ENCODE data around the gene MRPS24.

MRPS24 gene

DNA sequence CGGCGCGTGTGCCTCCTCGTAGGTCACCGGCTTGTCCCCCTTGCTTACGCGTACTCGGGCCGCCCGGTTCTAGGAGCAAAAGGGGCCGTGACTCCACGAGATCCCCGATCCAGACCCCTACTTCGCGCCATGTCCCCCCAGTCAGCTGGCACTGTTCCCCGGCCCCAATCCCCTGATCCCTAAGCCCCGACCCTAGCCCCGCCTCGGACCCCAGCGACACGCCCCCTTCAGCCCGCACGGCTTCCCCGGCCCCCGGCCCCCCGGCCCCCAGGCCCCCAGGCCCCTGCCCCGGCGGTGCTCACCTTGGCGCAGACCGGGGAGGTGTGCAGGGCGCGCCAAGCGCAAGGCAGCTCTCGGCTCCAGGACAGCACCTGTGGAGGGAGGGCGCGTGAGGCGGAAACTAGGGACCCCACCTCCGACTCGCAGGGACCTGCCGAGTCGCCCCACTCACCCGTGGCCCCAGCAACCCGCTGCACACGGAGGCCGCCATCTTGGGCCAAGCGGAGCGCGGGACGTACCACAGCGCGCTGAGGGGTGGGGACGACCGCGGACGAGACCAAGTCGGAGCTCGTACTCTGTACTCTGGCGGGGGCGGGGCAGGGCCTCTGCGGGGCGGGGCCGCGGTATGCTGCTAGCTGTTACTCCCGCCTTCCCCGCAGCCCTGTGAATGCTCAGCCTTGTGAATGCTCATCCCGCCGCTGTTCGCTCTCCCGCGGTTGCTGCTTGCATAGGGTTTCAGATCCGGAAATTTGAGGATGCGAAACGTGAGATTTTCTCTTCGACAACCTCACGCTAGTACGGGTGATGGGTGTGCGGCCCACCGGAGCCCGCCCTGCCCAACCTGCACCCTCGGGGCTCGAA is at the start of gene MRPS24:
TSS of gene MRPS24 (minus strand) at position 512 of the 861 bp plus-strand sequence. CDS start at position 490, 22 bp downstream.
- DNase-seq (ENCODE audit: low read depth): peak; percentile 87
- peak within 1 kb of the TSS; percentile 60 for H3K4me3 ChIP-seq (ENCODE audit: low read depth, low read length)
- TF ChIP-seq, protein P1, sequence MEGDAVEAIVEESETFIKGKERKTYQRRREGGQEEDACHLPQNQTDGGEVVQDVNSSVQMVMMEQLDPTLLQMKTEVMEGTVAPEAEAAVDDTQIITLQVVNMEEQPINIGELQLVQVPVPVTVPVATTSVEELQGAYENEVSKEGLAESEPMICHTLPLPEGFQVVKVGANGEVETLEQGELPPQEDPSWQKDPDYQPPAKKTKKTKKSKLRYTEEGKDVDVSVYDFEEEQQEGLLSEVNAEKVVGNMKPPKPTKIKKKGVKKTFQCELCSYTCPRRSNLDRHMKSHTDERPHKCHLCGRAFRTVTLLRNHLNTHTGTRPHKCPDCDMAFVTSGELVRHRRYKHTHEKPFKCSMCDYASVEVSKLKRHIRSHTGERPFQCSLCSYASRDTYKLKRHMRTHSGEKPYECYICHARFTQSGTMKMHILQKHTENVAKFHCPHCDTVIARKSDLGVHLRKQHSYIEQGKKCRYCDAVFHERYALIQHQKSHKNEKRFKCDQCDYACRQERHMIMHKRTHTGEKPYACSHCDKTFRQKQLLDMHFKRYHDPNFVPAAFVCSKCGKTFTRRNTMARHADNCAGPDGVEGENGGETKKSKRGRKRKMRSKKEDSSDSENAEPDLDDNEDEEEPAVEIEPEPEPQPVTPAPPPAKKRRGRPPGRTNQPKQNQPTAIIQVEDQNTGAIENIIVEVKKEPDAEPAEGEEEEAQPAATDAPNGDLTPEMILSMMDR (IDR thresholded peaks at IDR 0.05; ENCODE audit: low read depth, low read length, missing control alignments): no peak
- in situ Hi-C loops (cut with HindIII; ENCODE audit: low sequenced_read_pairs): no loop called here

DNA sequence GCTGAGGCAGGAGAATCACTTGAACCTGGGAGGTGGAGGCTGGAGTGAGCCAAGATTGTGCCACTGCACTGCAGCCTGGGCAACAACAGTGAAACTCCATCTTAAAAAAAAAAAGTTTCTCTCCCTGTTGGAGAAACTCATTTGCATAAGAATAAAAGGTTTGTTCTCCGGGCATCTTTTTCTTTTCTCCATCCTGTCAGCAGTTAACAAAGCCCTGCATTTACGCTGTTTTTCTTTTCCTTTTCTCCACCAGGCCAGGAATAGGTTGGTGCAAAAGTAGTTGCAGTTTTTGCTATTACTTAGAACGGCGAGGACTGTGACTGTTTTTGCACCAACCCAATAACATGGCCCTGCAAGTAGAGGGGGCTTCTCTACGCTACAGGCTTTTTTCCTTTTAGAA is 46.6 kb upstream of the MRPS24 start:
- no peak overlapping the region for H3K4me3 ChIP-seq (ENCODE audit: low read depth, low read length)
- in situ Hi-C loops (cut with HindIII; ENCODE audit: low sequenced_read_pairs): no loop called here
- DNase-seq (ENCODE audit: low read depth): no peak
- TF ChIP-seq, protein P1 (IDR thresholded peaks at IDR 0.05; ENCODE audit: low read depth, low read length, missing control alignments): no peak

DNA sequence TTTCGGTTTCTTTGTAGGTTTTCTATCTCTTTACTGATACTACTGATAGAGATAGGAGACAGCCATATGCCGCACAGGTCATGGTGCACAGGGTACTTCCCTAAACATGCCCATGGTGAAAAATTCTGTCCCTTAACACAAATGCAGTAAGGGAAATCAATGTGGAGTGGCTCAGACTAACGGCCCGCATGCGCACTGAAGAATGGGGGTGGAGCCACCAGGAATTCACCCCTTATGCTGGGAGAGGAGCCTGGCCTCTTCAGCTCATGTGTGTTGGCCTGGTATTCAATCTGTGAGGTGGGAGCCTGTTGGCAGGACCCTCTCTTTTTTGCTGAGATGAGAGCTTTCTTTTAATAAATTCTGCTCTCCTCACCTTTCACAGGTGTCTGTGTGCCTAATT is 45.5 kb upstream of the MRPS24 start:
- no peak for DNase-seq (ENCODE audit: low read depth)
- in situ Hi-C loops (cut with HindIII; ENCODE audit: low sequenced_read_pairs): no loop called here
- no peak overlapping the region for H3K4me3 ChIP-seq (ENCODE audit: low read depth, low read length)
- TF ChIP-seq, protein P1 (IDR thresholded peaks at IDR 0.05; ENCODE audit: low read depth, low read length, missing control alignments): no peak

DNA sequence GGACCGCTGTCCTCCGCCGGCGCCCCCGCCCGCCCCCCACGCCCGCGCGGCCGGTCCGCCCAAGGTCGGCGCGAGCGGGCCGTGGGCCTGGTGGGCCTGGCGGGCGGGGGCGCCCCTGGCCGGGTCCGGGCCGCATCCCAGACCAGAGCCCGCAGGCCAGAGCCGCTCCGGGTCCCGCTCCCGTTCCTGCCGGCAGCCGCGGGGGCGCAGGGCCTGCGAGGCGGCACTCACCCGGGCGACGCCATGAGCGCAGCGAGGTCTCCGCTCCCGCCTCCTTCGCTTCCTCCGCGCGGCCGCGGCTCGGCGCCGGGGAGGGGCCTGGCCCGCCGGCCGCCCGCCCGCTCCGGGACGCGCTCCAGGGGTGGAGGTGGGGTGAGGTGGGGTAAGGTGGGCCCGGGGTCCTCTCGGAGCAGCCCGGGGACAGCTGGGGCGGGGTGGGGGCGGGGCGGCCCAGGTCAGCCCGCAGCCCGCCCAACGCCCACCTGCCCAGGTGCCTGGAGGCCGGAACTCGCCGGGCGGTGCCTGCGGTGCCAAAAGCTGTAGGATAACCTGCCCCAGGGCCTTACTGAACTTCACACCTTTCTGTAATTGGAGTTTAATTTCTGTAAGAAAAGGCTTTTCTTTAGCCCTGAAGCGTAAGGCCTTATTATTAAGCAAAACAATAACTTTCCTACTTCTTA is 37.2 kb upstream of the MRPS24 start, which contains the start of gene URGCP:
TSS of gene URGCP (minus strand) at position 266 of the 680 bp plus-strand sequence. CDS start at position 245, 21 bp downstream.
- in situ Hi-C loops (cut with HindIII; ENCODE audit: low sequenced_read_pairs): no loop called here
- DNase-seq (ENCODE audit: low read depth): no peak
- H3K4me3 ChIP-seq (ENCODE audit: low read depth, low read length): peak within 1 kb of the TSS; percentile 63
- TF ChIP-seq, protein P1 (IDR thresholded peaks at IDR 0.05; ENCODE audit: low read depth, low read length, missing control alignments): no peak

DNA sequence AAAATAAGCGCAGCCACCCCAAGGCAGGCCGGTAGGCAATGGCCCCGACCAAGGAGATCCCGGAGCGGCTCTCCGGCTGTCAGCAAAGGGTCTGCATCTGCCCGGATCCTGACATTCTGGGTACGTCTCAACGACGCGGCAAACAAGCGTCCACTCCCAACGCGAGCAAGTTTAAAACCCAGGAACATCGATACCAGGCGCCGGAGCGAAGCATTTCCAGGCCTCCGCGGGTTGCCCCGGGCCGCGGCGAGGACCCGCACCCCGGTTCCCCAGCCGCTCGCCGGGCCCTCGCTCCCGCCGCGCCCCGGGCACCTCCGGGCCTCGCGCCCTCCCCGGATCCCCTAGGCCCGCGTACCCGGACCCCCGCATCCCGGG is 36.6 kb upstream of the MRPS24 start:
- in situ Hi-C loops (cut with HindIII; ENCODE audit: low sequenced_read_pairs): no loop called here
- DNase-seq (ENCODE audit: low read depth): no peak
- TF ChIP-seq, protein P1 (IDR thresholded peaks at IDR 0.05; ENCODE audit: low read depth, low read length, missing control alignments): no peak
- H3K4me3 ChIP-seq (ENCODE audit: low read depth, low read length): peak overlapping the region; percentile 63

DNA sequence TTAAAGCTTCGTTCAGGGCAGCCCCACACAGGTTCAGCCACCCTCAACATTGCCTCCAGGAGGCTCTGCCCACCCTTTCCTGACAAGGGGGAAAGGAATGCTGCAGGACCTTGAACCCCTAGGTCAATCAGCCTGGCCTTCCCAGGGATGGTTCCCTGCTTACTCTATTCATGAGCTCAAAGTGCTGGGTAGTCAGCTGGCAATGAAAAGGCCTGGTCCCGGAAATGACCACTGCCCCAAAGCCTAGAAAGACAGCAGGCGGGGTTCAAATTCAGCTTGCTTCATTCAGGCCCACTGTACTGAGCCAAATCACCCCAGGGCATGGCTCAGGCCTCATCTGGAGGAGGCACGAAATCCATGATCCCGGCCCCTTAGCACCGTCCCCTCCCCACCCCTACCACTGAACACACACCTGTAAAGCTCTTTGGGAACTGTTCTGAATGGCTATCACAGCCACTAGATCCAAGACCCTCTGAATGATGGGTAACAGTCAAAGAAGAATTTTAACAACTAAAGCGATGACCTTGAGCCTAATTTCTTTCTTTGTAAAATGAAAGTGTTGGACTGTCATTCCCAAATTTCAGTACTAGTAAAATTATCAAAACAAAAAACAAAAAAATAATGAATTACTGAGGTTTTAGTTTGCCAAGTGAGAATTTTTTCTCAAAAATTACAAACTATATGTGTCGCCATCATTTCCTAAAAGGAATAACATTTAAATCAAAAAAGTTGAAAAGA is 36.1 kb upstream of the MRPS24 start:
- TF ChIP-seq, protein P1 (IDR thresholded peaks at IDR 0.05; ENCODE audit: low read depth, low read length, missing control alignments): no peak
- in situ Hi-C loops (cut with HindIII; ENCODE audit: low sequenced_read_pairs): no loop called here
- DNase-seq (ENCODE audit: low read depth): no peak
- H3K4me3 ChIP-seq (ENCODE audit: low read depth, low read length): peak overlapping the region; percentile 63
